Brain microvascular endothelial cell (primary cell): ENCODE measurements around the gene DHRS4L2.
"Not testable (repeated sequence)": the region's sequence is repeated elsewhere in the genome, so short reads cannot be mapped to it uniquely, and the experiment has no call there.

Experiments
- DNase-seq: peaks from one replicate; pipeline ENCODE4 v3.0.0-alpha.2; 2020
- H3K27ac ChIP-seq: fragments of 250-450 bp; sonication (Bioruptor Pico); 2 replicates; pipeline ENCODE4 v1.5.1; 2020; ENCODE audit warnings: mild to moderate bottlenecking, moderate library complexity
- H3K27me3 ChIP-seq: fragments of 250-450 bp; sonication (Bioruptor Pico); replicated peaks from 2 replicates; pipeline ENCODE4 v1.5.1; 2020; ENCODE audit warnings: mild to moderate bottlenecking
- H3K36me3 ChIP-seq: fragments of 250-450 bp; sonication (Bioruptor Pico); replicated peaks from 2 replicates; pipeline ENCODE4 v1.5.1; 2020; ENCODE audit warnings: mild to moderate bottlenecking
- H3K4me3 ChIP-seq: 2 replicates; pipeline ENCODE4 v1.5.1; 2011; ENCODE audit warnings: low read depth, mild to moderate bottlenecking, control low read depth, low read length, moderate library complexity
- in situ Hi-C: cut with HindIII; loops from 2 replicates; pipeline ENCODE4 v1.10.0; 2017; ENCODE audit warnings: low sequenced_read_pairs, low pct_ligation_motif_present
- TF ChIP-seq, protein P1 (sequence below): IDR thresholded peaks from 2 replicates; pipeline ENCODE4 v1.5.1; 2011; ENCODE audit warnings: low read depth, mild to moderate bottlenecking, moderate library complexity, low read length, control low read depth, inconsistent platforms; ENCODE audit errors: missing control alignments

The DHRS4L2 gene

DNA sequence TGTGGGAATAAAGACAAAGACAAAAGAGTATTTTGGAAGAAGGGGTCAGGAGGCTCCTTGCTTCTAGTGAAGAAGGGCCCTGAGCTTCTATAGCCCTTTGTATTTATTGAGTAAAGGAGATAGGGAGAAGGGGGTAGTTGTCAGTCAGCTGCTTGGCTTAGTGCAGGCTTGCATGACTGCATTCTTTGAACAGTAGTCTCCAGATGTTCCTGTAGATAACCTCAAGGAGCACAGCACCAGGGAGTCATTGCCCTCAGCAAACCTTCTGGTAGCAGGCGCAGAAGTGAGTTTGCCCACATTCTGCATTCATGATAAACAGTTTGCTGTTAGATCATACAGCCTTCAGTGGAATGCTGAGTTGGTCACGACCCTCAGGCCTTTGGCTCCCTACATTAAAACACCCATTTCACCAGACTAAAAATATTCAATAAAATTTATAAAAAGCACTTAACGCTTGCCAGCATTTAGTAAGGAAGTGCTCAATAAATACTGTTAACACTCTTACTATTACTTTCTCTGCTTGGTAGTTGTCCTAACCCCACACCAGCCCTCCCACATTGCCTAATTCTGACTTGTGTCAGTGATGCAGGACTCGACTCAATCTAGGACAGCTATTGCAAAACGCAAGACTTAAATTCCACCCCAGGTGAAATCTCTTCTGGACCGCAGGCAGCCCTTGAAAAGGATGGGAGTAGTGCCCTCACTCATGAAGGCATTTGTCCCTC is 38.2 kb upstream of the DHRS4L2 start:
- H3K27me3 ChIP-seq, result no peaks in the 10 kb centered on the region
- no peaks in the 10 kb centered on the region for H3K36me3 ChIP-seq
- DNase-seq, result no peak
- TF ChIP-seq, protein P1, sequence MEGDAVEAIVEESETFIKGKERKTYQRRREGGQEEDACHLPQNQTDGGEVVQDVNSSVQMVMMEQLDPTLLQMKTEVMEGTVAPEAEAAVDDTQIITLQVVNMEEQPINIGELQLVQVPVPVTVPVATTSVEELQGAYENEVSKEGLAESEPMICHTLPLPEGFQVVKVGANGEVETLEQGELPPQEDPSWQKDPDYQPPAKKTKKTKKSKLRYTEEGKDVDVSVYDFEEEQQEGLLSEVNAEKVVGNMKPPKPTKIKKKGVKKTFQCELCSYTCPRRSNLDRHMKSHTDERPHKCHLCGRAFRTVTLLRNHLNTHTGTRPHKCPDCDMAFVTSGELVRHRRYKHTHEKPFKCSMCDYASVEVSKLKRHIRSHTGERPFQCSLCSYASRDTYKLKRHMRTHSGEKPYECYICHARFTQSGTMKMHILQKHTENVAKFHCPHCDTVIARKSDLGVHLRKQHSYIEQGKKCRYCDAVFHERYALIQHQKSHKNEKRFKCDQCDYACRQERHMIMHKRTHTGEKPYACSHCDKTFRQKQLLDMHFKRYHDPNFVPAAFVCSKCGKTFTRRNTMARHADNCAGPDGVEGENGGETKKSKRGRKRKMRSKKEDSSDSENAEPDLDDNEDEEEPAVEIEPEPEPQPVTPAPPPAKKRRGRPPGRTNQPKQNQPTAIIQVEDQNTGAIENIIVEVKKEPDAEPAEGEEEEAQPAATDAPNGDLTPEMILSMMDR, result no peak
- no peak overlapping the region for H3K4me3 ChIP-seq
- no peak overlapping the region for H3K27ac ChIP-seq
- in situ Hi-C loops, result no loop called here

DNA sequence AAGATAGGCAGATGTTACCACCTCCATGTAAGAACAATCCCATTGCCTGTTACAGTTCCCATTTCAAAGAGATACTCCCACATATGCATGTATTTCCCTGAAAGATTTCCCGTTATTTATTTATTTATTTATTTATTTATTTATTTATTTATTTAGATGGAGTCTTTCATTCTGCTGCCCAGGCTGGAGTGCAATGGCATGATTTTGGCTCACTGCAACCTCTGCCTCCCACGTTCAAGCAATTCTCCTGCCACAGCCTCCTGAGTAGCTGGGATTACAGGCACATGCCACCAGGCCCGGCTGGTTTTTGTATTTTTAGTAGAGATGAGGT is 37.6 kb upstream of the DHRS4L2 start:
- H3K27me3 ChIP-seq, H3K36me3 ChIP-seq, H3K27ac ChIP-seq, DNase-seq, H3K4me3 ChIP-seq, in situ Hi-C loops: not testable (repeated sequence)

DNA sequence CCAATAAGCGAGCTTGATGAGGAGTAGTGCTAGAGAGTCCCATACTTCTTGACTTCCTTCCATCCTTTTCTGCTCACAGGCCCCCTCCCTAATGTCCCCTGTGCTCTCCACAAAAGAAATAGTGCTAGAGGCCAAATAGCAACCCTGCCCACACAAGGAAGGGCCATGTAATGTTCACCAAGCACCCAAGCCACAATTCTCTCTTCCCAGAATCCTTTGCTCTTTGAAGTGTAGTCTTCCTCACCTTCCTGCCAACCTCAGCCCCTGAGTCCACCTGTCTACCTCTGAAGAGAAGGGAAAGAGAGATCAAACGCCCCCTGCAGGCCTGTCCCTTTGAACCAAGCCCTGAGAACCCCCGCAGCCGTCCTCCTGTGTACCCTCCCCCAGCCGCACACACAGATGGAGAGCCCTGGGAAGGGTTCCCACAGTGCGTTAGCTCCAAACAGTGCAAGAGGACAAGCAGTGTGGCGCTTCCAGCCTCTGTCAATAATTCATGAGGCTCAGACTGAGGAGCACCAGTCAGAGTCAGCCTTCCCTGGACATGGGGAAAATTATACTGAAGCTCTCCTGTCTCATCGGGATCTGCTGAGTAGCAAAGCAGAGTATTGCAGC is 37.0 kb upstream of the DHRS4L2 start:
- no peaks in the 10 kb centered on the region for H3K27me3 ChIP-seq
- TF ChIP-seq, protein P1, result peak; percentile 24
- H3K27ac ChIP-seq, result no peak overlapping the region
- DNase-seq, result no peak
- in situ Hi-C loops, result no loop called here
- no peaks in the 10 kb centered on the region for H3K36me3 ChIP-seq
- no peak overlapping the region for H3K4me3 ChIP-seq

DNA sequence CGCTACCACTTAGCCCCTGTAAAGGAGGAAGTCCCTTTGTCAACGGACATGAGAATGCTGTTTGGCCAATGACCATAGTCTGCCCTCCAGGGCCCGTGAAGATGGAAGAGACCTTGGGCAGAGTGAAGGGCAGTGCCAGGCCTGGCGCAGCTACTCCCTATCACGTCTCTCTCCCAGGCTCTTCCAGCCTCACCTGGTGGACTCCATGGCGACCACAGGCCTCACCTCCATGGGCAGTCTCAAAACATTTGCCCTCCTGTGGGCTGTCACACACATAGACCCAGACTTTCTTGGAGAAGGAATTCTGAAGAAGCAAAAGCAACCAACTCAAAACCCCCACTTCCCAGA is 35.6 kb upstream of the DHRS4L2 start:
- peak overlapping the region; percentile 88 for H3K4me3 ChIP-seq
- in situ Hi-C loops, H3K27ac ChIP-seq, H3K36me3 ChIP-seq, H3K27me3 ChIP-seq, DNase-seq: not testable (repeated sequence)

DNA sequence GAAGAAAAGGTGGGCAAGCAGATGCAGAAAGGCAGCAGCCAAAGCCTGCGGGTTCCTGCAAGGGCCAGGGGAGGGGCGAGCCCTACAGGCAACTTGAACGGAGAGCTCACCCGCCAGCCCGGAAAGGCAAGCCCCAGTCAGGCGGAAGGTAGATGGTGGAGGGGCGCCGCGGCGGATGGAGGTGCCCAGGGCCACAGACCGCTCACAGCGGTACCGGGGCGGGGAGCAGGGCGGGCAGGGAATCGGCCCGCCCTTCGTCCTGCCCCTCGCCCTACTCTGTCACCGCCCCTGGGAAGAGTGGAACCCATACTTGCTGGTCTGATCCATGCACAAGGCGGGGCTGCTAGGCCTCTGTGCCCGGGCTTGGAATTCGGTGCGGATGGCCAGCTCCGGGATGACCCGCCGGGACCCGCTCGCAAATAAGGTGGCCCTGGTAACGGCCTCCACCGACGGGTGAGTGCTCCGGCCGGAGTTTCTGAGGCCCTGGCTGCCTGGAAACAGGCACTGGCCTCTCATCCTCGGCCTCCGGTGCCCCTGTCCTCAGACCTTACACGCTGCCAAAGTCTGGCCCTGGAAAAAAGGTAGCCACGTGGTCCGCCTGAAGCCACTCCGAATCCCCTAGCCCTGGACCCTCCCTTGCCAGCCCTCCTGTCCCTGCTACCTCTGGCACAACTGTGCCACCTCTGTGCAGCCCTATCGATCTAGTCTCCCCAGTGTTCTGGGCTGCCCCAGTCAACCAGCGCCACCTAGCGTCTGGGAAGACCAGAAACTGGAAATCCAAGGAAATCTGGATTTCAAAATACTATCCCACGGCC is 35.1 kb upstream of the DHRS4L2 start, which contains the start of gene DHRS4:
TSS of gene DHRS4 (plus strand) at position 307 of the 815 bp plus-strand sequence. CDS start at position 326, 19 bp downstream.
- in situ Hi-C loops, result no loop called here
- DNase-seq, result peak; percentile 68
- peak within 1 kb of the TSS; percentile 62 for H3K27ac ChIP-seq
- no peaks in the 10 kb centered on the region for H3K27me3 ChIP-seq
- TF ChIP-seq, protein P1, result peak; percentile 95
- no peaks in the 10 kb centered on the region for H3K36me3 ChIP-seq
- H3K4me3 ChIP-seq, result peak within 1 kb of the TSS; percentile 88

DNA sequence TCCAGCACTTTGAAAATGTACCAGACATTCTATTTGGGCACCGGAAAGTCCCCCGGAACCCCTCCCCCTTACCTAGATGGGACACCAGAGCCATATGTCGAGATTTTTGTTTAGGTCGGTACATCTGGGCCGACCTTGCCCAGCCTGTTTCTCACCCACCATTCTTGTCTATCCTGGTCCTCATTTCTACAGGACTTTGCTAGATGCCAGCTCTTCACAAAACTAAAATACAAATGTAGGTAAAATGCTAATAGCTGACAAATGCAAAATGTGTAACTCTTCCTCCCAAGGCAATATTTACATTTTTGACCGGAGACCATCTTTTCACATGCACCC is 34.5 kb upstream of the DHRS4L2 start:
- H3K27me3 ChIP-seq, DNase-seq, in situ Hi-C loops, H3K36me3 ChIP-seq: not testable (repeated sequence)
- H3K27ac ChIP-seq, result peak overlapping the region; percentile 62
- peak overlapping the region; percentile 88 for H3K4me3 ChIP-seq

DNA sequence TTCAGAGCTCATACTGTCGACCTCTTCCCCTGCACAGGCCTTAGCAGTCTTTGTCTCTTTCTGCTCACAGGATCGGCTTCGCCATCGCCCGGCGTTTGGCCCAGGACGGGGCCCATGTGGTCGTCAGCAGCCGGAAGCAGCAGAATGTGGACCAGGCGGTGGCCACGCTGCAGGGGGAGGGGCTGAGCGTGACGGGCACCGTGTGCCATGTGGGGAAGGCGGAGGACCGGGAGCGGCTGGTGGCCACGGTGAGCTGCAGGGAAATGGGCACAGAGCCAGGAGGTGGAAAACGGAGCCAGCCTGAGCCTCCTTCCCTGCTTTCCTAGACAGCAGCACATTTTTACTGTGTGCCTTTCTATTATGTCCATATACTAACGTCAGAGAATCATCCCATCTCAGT is 33.8 kb upstream of the DHRS4L2 start:
- in situ Hi-C loops, DNase-seq, H3K36me3 ChIP-seq, H3K4me3 ChIP-seq, H3K27ac ChIP-seq, H3K27me3 ChIP-seq: not testable (repeated sequence)

DNA sequence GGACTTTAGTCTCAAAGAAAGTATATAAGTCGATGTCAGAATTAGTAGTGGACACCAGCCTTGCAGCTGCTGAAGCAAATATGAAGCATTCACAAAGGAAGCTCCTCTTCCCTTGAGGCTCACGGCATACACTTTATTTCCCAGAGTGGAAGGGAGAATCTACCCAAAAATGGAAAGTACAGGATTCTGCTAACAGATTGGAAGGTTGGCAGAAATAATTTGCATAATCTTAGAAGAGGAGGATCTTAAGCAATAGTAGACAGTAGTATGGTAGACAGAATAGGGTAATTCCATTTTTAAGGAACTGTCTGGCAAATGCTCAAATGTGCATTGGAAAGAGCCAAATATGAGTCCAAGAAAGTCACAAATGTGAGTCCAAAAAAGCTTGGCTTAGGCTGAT is 32.9 kb upstream of the DHRS4L2 start:
- H3K4me3 ChIP-seq, H3K27ac ChIP-seq, in situ Hi-C loops, DNase-seq, H3K36me3 ChIP-seq, H3K27me3 ChIP-seq: not testable (repeated sequence)

DNA sequence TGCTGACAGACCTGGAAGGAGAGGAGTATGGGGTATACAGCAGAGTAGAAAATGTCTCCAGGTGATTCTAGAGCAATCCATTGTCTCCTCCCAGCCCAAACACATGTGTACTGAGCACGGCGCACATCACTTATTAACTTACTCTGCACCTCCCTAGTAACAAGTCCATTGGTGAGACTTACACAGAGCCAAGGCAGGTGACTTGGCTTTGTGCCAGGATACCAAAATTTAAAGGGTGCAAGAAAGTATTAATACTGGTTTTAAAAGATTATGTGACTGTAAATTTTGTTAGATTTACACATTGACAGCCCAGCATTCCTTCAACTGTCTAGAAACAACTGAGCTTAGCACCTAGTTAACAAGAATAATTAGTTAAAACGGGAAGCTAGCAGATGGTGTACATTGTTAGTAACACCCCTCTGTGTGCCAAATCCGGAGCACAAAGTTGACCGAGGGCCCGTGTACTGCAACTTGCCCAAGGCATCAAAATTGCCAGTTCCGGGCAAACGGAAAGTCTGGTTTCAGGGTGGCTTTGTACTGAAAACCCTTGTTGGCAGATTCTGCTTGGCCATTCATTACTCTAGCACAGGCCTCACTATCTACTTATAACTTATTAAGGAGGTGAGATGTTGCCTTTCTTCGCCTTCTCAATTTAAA is 30.7 kb upstream of the DHRS4L2 start:
- in situ Hi-C loops, H3K27ac ChIP-seq, DNase-seq, H3K27me3 ChIP-seq, H3K36me3 ChIP-seq, H3K4me3 ChIP-seq: not testable (repeated sequence)

DNA sequence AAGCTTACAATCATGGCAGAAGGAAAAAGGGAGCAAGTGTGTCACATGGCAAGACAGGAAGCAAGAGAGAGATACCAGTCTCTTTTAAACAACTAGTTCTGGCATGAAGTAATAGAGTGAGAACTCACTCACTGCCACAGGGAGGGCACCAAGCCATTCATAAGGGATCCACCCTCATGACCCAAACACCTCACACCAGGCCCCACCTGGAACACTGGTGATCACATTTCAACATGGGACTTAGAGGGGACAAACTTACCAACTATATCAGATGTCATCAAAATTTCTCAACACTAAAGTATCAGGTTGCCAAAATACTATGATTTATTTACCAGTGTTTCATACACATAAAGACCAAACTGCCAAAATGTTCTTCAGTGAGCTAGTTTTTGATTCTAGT is 27.8 kb upstream of the DHRS4L2 start:
- DNase-seq, H3K36me3 ChIP-seq, in situ Hi-C loops, H3K27ac ChIP-seq, H3K27me3 ChIP-seq, H3K4me3 ChIP-seq: not testable (repeated sequence)

DNA sequence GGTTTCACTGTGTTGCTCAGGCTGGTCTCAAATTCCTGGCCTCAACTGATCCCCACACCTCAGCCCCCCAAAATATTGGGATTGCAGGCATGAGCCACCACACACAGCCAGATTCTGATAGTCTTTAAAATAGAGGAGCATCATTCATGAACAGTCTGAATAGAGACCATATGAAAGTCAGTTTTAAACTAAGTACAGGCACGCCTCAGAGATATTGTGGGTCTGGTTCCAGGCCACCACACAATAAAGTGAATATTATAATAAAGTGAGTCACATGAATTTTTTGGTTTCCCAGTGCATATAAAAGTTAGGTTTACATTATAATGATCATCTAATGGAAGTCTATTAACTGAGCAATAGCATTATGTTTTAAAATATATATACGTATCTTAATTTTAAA is 27.0 kb upstream of the DHRS4L2 start:
- H3K27ac ChIP-seq, H3K36me3 ChIP-seq, H3K27me3 ChIP-seq, H3K4me3 ChIP-seq, in situ Hi-C loops, DNase-seq: not testable (repeated sequence)
